Chondrocyte (in vitro differentiated cells): ENCODE results near the gene CDK9. TPM values are rescaled to one million over a fixed set of nuclear protein-coding genes. Genes with fewer than 3 reads are reported as not detected.

ENCODE experiments used
- DNase-seq: peaks from one replicate; pipeline ENCODE4 v3.0.0; 2021; ENCODE audit warnings: mixed read lengths, low spot score
- H3K27ac Mint-ChIP-seq: one replicate; pipeline ENCODE4 v1.8.0; 2021; ENCODE audit warnings: mild to moderate bottlenecking, moderate library complexity, mixed read lengths; ENCODE audit not compliant: unreplicated experiment
- H3K27me3 Mint-ChIP-seq: 2 replicates; pipeline ENCODE4 v1.8.0; 2021; ENCODE audit warnings: low read depth, mixed read lengths
- H3K36me3 Mint-ChIP-seq: 2 replicates; pipeline ENCODE4 v1.8.0; 2021; ENCODE audit warnings: low read depth, mixed read lengths
- H3K4me1 Mint-ChIP-seq: 2 replicates; pipeline ENCODE4 v1.8.0; 2021; ENCODE audit warnings: low read depth, mild to moderate bottlenecking, mixed read lengths
- H3K4me3 Mint-ChIP-seq: one replicate; pipeline ENCODE4 v1.8.0; 2021; ENCODE audit warnings: mild to moderate bottlenecking, moderate library complexity, mixed read lengths; ENCODE audit not compliant: unreplicated experiment
- H3K9me3 Mint-ChIP-seq: 2 replicates; pipeline ENCODE4 v1.8.0; 2021; ENCODE audit warnings: low read depth, mixed read lengths
- CTCF ChIP-seq: fragments of 200-600 bp; sonication (generic); IDR thresholded peaks from 2 replicates; pipeline ENCODE4 v1.5.0; 2021; ENCODE audit warnings: antibody characterized with exemption, mild to moderate bottlenecking, moderate library complexity
- total RNA-seq: library from RNA; stranded (reverse); gene quantifications from 3 replicates; pipeline ENCODE4 v1.2.1, GENCODE V29; 2021

CDK9 gene
- total RNA-seq, 1 donor from 2014 or later: 60.3 TPM

- DNase-seq: no peak
- peak overlapping the region; percentile 4 for H3K27ac Mint-ChIP-seq
- peaks cover 19% of the 10 kb centered on the region for H3K4me1 Mint-ChIP-seq
- TF ChIP-seq CTCF: no peak
- no peak overlapping the region for H3K4me3 Mint-ChIP-seq
- H3K27me3 Mint-ChIP-seq: no peaks in the 10 kb centered on the region
- H3K36me3 Mint-ChIP-seq: peaks cover 36% of the 10 kb centered on the region
- H3K9me3 Mint-ChIP-seq: no peaks in the 10 kb centered on the region
Measured at GRCh38 chr9:127790094-127790855, 4.4 kb downstream of the CDK9 start.

- Mint-ChIP-seq H3K4me1 (peaks cover 19% of the 10 kb centered on the region), H3K36me3 (peaks cover 36% of the 10 kb centered on the region), H3K4me3 (no peak overlapping the region), H3K27me3 (no peaks in the 10 kb centered on the region), H3K27ac (no peak overlapping the region), H3K9me3 (no peaks in the 10 kb centered on the region)
- no peak for DNase-seq
- peak; percentile 17 for TF ChIP-seq CTCF
Measured at GRCh38 chr9:127791085-127791484, 5.3 kb downstream of the CDK9 start.

GRCh38 chr9:127792417-127793031 lies 6.7 kb downstream of the CDK9 start:
- Mint-ChIP-seq H3K27me3 (no peaks in the 10 kb centered on the region), H3K4me3 (no peak overlapping the region), H3K27ac (no peak overlapping the region), H3K9me3 (no peaks in the 10 kb centered on the region), H3K4me1 (peaks cover 13% of the 10 kb centered on the region), H3K36me3 (peaks cover 29% of the 10 kb centered on the region)
- DNase-seq: no peak
- no peak for TF ChIP-seq CTCF

- TF ChIP-seq CTCF: no peak
- Mint-ChIP-seq H3K36me3 (peaks cover 25% of the 10 kb centered on the region), H3K27ac (no peak overlapping the region), H3K9me3 (no peaks in the 10 kb centered on the region), H3K4me1 (peaks cover 8% of the 10 kb centered on the region), H3K27me3 (no peaks in the 10 kb centered on the region), H3K4me3 (no peak overlapping the region)
- DNase-seq: no peak
Measured at GRCh38 chr9:127793093-127793708, 7.4 kb downstream of the CDK9 start.

- no peak overlapping the region for H3K27ac Mint-ChIP-seq
Measured at GRCh38 chr9:127794001-127794791, 8.4 kb downstream of the CDK9 start.

More at GRCh38 chr9:127794001-127794791, 8.4 kb downstream of the CDK9 start:
- Mint-ChIP-seq H3K4me3 (no peak overlapping the region), H3K27me3 (no peaks in the 10 kb centered on the region), H3K9me3 (no peaks in the 10 kb centered on the region), H3K36me3 (peaks cover 17% of the 10 kb centered on the region), H3K4me1 (peaks cover 8% of the 10 kb centered on the region)
- TF ChIP-seq CTCF: no peak
- DNase-seq: no peak
